Neuronal stem cell (in vitro differentiated cells): Measurements from ENCODE around the gene CD19.

Experiments used
- DNase-seq: peaks from one replicate; pipeline ENCODE4 v3.0.0-alpha.2; 2013; ENCODE audit warnings: low spot score
- H2AFZ ChIP-seq: one replicate; pipeline ENCODE4 v1.6.1; 2013; ENCODE audit warnings: mild to moderate bottlenecking, low read length, inconsistent platforms
- H2AK5ac ChIP-seq: 2 replicates; pipeline ENCODE4 v1.6.1; 2013; ENCODE audit warnings: low read depth, mild to moderate bottlenecking, inconsistent platforms, low read length, moderate library complexity, mixed read lengths
- H2BK120ac ChIP-seq: 2 replicates; pipeline ENCODE4 v1.6.1; 2013; ENCODE audit warnings: low read depth, mild to moderate bottlenecking, inconsistent platforms, low read length, moderate library complexity, mixed read lengths
- H2BK12ac ChIP-seq: one replicate; pipeline ENCODE4 v1.6.1; 2013; ENCODE audit warnings: low read length, inconsistent platforms
- H2BK15ac ChIP-seq: 2 replicates; pipeline ENCODE4 v1.6.1; 2013; ENCODE audit warnings: mild to moderate bottlenecking, low read length, inconsistent platforms, mixed read lengths
- H2BK5ac ChIP-seq: one replicate; pipeline ENCODE4 v1.6.1; 2013; ENCODE audit warnings: inconsistent platforms, mild to moderate bottlenecking, low read length, moderate library complexity
- H3K14ac ChIP-seq: one replicate; pipeline ENCODE4 v1.6.1; 2013; ENCODE audit warnings: low read length, inconsistent platforms
- H3K18ac ChIP-seq: 2 replicates; pipeline ENCODE4 v1.6.1; 2013; ENCODE audit warnings: low read length, inconsistent platforms
- H3K23ac ChIP-seq: 2 replicates; pipeline ENCODE4 v1.6.1; 2013; ENCODE audit warnings: low read depth, mild to moderate bottlenecking, mixed read lengths, low read length, inconsistent platforms; ENCODE audit not compliant: poor library complexity
- H3K27ac ChIP-seq: replicated peaks from 3 replicates; pipeline ENCODE4 v1.5.1; 2013; ENCODE audit warnings: low read length, inconsistent platforms
- H3K27me3 ChIP-seq, 3 experiments: 2 replicates each; pipeline ENCODE4 v1.6.1; 2013; ENCODE audit warnings: low read length in 3 of 3, mild to moderate bottlenecking in 2 of 3, inconsistent platforms in 1 of 3, low read depth in 1 of 3, mixed read lengths in 1 of 3, moderate library complexity in 1 of 3; ENCODE audit not compliant: control insufficient read depth in 3 of 3, insufficient read depth in 3 of 3
- H3K36me3 ChIP-seq, 2 donors: replicated peaks in 1 of 2; 2 replicates each; pipeline ENCODE4 v1.6.1; 2013; ENCODE audit warnings: low read length in 2 of 2; ENCODE audit not compliant: control insufficient read depth in 2 of 2, insufficient read depth in 2 of 2
- H3K4ac ChIP-seq: 2 replicates; pipeline ENCODE4 v1.6.1; 2013; ENCODE audit warnings: inconsistent platforms, mild to moderate bottlenecking, low read length, moderate library complexity
- H3K4me1 ChIP-seq, 2 donors: 1 replicate in 1 of 2; 2 replicates in 1 of 2; pipeline ENCODE4 v1.6.1; 2013; ENCODE audit warnings: low read length in 2 of 2, low read depth in 1 of 2; ENCODE audit not compliant: control insufficient read depth in 2 of 2, insufficient read depth in 1 of 2
- H3K4me2 ChIP-seq: one replicate; pipeline ENCODE4 v1.6.1; 2013; ENCODE audit warnings: mild to moderate bottlenecking, low read length, inconsistent platforms; ENCODE audit not compliant: insufficient read depth, poor library complexity, severe bottlenecking
- H3K4me3 ChIP-seq, 2 donors: 2 replicates each; pipeline ENCODE4 v1.5.1; 2013; ENCODE audit warnings: low read length in 2 of 2, mild to moderate bottlenecking in 2 of 2, inconsistent platforms in 1 of 2, moderate library complexity in 1 of 2
- H3K79me1 ChIP-seq: one replicate; pipeline ENCODE4 v1.6.1; 2013; ENCODE audit warnings: low read depth, mild to moderate bottlenecking, inconsistent platforms, low read length, moderate library complexity
- H3K9ac ChIP-seq: one replicate; pipeline ENCODE4 v1.6.1; 2013; ENCODE audit warnings: mild to moderate bottlenecking, low read depth, low read length, inconsistent platforms; ENCODE audit not compliant: poor library complexity
- H3K9me3 ChIP-seq, 2 donors: replicated peaks in 1 of 2; 2 replicates each; pipeline versions ENCODE3 to v1.6.1; 2013; ENCODE audit warnings: low read length in 2 of 2, mild to moderate bottlenecking in 2 of 2, inconsistent platforms in 1 of 2, low read depth in 1 of 2, mixed read lengths in 1 of 2, moderate library complexity in 1 of 2; ENCODE audit not compliant: control insufficient read depth in 2 of 2, insufficient read depth in 1 of 2
- H4K8ac ChIP-seq: one replicate; pipeline ENCODE4 v1.6.1; 2013; ENCODE audit warnings: low read depth, mild to moderate bottlenecking, inconsistent platforms, low read length, moderate library complexity
- H4K91ac ChIP-seq: one replicate; pipeline ENCODE4 v1.6.1; 2013; ENCODE audit warnings: low read length, low read depth, mild to moderate bottlenecking, inconsistent platforms; ENCODE audit not compliant: poor library complexity
- WGBS, 2 donors: extraction: QIAGEN DNeasy Blood & Tissue Kit; methylation state at CpG; one replicate each; pipeline ENCODE4 v1.1.7; 2013; ENCODE audit warnings: missing lambda C conversion rate in 2 of 2, mixed read lengths in 1 of 2; ENCODE audit not compliant: insufficient read length in 2 of 2, insufficient replicate concordance in 1 of 2; ENCODE audit errors: extremely low coverage in 2 of 2; 5-methylcytosine and 5-hydroxymethylcytosine counted together

Gene CD19

DNA sequence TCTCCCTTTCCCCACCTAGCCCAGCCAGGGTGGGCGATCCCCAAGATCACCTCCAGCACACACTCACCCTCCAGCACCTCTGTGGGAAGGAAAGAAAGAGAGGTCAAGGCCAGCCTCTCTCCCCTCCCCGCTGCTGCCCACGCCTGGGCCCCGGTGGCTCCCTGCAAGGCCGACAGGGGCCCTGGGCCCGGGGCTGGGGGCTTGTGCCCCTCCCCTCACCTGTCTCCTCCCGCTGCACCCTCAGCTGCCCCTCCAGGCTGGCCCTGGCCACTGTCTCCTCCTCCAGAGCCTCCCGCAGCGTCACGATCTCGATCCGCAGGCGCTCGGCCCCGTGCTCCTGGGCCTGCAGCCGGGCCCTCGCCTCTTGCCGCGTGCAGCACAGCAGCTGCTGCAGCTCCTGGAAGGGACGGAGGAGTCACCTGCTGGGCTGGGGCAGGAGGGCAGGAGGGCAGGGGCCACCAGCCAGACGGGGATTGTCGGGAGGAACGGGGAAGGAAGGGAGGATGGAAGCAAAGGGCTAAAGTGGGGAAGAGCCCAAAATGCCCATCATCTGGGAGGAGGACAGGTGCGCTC, 25.9 kb upstream of the CD19 start:
- DNase-seq = no peak
- Histone ChIP-seq H2AK5ac (peak overlapping the region; percentile 46), H3K27me3 (no peaks in the 10 kb centered on the region), H3K4me2 (no peak overlapping the region), H4K91ac (no peak overlapping the region), H3K36me3 (peaks cover 4 to 16% of the 10 kb centered on the region in 2 donors), H2BK120ac (no peak overlapping the region), H3K27ac (no peak overlapping the region), H3K4ac (no peak overlapping the region), H2AFZ (no peak overlapping the region), H3K18ac (no peak overlapping the region), H3K9me3 (no peaks in the 10 kb centered on the region), H2BK12ac (no peak overlapping the region), H4K8ac (no peak overlapping the region), H3K79me1 (no peaks in the 10 kb centered on the region), H3K9ac (peak overlapping the region; percentile 21), H2BK15ac (no peak overlapping the region), H3K4me1 (no peaks in the 10 kb centered on the region), H3K23ac (peak overlapping the region; percentile 73), H2BK5ac (no peak overlapping the region), H3K14ac (no peak overlapping the region), H3K4me3 (peak overlapping the region in 1 of 2 donors; percentile 22)
- WGBS, 2 donors = no CpG with 5 or more reads among the region's 24 CpGs

DNA sequence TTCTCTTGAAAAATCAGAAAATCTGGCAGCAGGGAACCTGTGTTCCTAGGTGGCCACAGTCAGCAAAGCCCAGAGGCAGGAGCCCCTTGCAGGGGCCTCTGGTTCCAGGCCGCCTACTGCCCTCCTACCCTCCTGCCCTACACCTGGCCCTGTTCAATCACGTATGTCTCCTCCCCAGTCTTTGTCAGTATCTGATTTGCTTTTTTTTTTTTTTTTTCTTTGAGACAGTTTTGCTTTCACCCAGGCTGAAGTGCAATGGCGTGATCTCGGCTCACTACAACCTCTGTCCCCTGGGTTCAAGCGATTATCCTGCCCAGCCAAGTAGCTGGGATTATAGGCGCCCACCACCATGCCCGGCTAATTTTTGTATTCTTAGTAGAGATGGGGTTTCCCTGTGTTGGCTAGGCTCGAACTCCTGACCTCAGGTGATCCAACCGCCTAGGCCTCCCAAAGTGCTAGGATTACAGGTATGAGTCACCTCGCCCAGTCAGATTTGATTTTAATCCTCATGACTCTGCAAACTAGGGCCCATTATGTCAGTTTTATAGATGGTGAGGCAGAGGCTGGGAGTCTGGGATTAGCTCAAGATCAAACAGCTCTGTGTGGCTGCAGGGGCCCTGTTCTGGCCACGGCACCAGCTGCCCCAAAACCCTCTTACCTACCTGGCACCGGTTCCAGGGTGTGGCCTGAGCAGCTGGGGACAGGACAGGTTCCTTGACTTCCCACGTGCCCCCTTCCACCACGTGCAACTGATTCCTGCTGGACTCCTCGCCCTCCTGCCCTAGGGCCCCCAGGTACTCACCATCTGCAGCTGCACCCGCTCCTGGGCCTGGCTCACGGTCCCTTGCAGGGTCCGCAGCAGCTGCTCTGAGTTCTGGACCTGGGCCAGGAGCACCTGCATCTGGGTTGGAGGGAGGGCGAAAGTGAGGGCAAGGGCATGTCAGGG, 21.4 kb upstream of the CD19 start:
- H3K4me3 ChIP-seq = no peak overlapping the region
- H3K79me1 ChIP-seq = peaks cover 2% of the 10 kb centered on the region
- peak overlapping the region; percentile 60 for H3K9ac ChIP-seq
- H3K36me3 ChIP-seq = peaks cover 6 to 25% of the 10 kb centered on the region in 2 donors
- no peaks in the 10 kb centered on the region for H3K9me3 ChIP-seq
- no peak overlapping the region for H2AK5ac ChIP-seq
- H3K18ac ChIP-seq = no peak overlapping the region
- H3K4me1 ChIP-seq = no peaks in the 10 kb centered on the region
- H3K4me2 ChIP-seq = no peak overlapping the region
- H2BK5ac ChIP-seq = peak overlapping the region; percentile 13
- H2BK12ac ChIP-seq = peak overlapping the region; percentile 22
- no peak overlapping the region for H2AFZ ChIP-seq
- H4K91ac ChIP-seq = no peak overlapping the region
- no peak for DNase-seq
- WGBS, 2 donors = no CpG with 5 or more reads among the region's 19 CpGs
- H3K4ac ChIP-seq = no peak overlapping the region
- no peak overlapping the region for H2BK120ac ChIP-seq
- no peak overlapping the region for H4K8ac ChIP-seq
- H3K27ac ChIP-seq = no peak overlapping the region
- no peaks in the 10 kb centered on the region for H3K27me3 ChIP-seq
- H3K14ac ChIP-seq = no peak overlapping the region
- H2BK15ac ChIP-seq = no peak overlapping the region
- peak overlapping the region; percentile 80 for H3K23ac ChIP-seq

DNA sequence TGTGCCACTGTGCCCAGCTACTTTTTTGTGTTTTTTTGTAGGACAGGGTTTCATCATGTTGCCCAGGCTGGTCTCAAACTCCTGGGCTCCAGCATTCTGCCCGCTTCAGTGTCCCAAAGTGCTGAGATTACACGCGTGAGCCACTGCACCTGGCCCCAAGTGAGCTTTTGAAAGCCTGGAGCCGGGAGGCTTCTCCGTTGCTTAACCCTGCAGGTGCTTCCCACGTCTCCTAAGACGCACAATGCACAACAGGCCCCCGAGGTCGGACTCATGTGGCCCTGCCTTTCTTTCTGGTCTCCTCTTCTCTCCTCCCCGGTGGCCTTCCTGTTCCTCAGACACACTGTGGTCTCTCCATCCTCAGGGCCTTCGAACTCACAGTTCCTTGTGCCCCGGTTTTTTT, 19.2 kb upstream of the CD19 start:
- H2BK5ac ChIP-seq = no peak overlapping the region
- no peak overlapping the region for H3K27ac ChIP-seq
- H3K9me3 ChIP-seq = no peaks in the 10 kb centered on the region
- no peak overlapping the region for H3K14ac ChIP-seq
- no peak overlapping the region for H2BK12ac ChIP-seq
- H2AFZ ChIP-seq = no peak overlapping the region
- peaks cover 6 to 41% of the 10 kb centered on the region in 2 donors for H3K36me3 ChIP-seq
- no peak overlapping the region for H3K4me3 ChIP-seq
- H3K27me3 ChIP-seq = no peaks in the 10 kb centered on the region
- no peak overlapping the region for H4K91ac ChIP-seq
- H3K18ac ChIP-seq = no peak overlapping the region
- H3K4me2 ChIP-seq = no peak overlapping the region
- no CpG with 5 or more reads among the region's 12 CpGs for WGBS, 2 donors
- no peak overlapping the region for H3K23ac ChIP-seq
- H3K9ac ChIP-seq = no peak overlapping the region
- H2BK15ac ChIP-seq = no peak overlapping the region
- no peaks in the 10 kb centered on the region for H3K4me1 ChIP-seq
- H3K79me1 ChIP-seq = peaks cover 2% of the 10 kb centered on the region
- no peak overlapping the region for H3K4ac ChIP-seq
- no peak overlapping the region for H4K8ac ChIP-seq
- DNase-seq = no peak
- H2AK5ac ChIP-seq = no peak overlapping the region
- H2BK120ac ChIP-seq = no peak overlapping the region
